Measurements from ENCODE around the gene EPB41L4B. TPM values are rescaled to one million over a fixed set of nuclear protein-coding genes. Genes with fewer than 3 reads are reported as not detected.

The EPB41L4B gene
- total and polyA plus RNA-seq, 2 of the 13 experiments (the other 11 are each of a cell fraction or from before 2014, with no cell fraction given), result 17.6 to 22.1 TPM

GRCh38 chr9:109313351-109313750 lies 7.5 kb downstream of the EPB41L4B start (continued):
- TF ChIP-seq, protein P1, sequence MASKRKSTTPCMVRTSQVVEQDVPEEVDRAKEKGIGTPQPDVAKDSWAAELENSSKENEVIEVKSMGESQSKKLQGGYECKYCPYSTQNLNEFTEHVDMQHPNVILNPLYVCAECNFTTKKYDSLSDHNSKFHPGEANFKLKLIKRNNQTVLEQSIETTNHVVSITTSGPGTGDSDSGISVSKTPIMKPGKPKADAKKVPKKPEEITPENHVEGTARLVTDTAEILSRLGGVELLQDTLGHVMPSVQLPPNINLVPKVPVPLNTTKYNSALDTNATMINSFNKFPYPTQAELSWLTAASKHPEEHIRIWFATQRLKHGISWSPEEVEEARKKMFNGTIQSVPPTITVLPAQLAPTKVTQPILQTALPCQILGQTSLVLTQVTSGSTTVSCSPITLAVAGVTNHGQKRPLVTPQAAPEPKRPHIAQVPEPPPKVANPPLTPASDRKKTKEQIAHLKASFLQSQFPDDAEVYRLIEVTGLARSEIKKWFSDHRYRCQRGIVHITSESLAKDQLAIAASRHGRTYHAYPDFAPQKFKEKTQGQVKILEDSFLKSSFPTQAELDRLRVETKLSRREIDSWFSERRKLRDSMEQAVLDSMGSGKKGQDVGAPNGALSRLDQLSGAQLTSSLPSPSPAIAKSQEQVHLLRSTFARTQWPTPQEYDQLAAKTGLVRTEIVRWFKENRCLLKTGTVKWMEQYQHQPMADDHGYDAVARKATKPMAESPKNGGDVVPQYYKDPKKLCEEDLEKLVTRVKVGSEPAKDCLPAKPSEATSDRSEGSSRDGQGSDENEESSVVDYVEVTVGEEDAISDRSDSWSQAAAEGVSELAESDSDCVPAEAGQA (IDR thresholded peaks at IDR 0.05; ENCODE audit: low read depth), result no peak
- TF ChIP-seq, protein P1 (CRISPR knock-in tag; IDR thresholded peaks at IDR 0.05; ENCODE audit: borderline replicate concordance), result no peak
- TF ChIP-seq ATRX (CRISPR knock-in tag; IDR thresholded peaks at IDR 0.05; ENCODE audit: borderline replicate concordance), result no peak
- TF ChIP-seq ZBTB37 (CRISPR knock-in tag; IDR thresholded peaks at IDR 0.05), result no peak
- TF ChIP-seq ZNF142 (CRISPR knock-in tag; IDR thresholded peaks at IDR 0.05), result 0 out of 2 replicates have a peak, but pooled peaks have one; percentile 16
- TF ChIP-seq ZNF496 (CRISPR knock-in tag; IDR thresholded peaks at IDR 0.05; ENCODE audit: insufficient replicate concordance), result no peak
- 0 out of 2 replicates have a peak, but pooled peaks have one; percentile 14 for TF ChIP-seq FOXO1 (CRISPR knock-in tag; IDR thresholded peaks at IDR 0.05)
- peak; percentile 33 to 80; a peak in 3 of 4 replicates for TF ChIP-seq NR2F1 (CRISPR knock-in tag; IDR thresholded peaks at IDR 0.05)
- TF ChIP-seq, protein P2, sequence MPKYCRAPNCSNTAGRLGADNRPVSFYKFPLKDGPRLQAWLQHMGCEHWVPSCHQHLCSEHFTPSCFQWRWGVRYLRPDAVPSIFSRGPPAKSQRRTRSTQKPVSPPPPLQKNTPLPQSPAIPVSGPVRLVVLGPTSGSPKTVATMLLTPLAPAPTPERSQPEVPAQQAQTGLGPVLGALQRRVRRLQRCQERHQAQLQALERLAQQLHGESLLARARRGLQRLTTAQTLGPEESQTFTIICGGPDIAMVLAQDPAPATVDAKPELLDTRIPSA (CRISPR knock-in tag; IDR thresholded peaks at IDR 0.05; ENCODE audit: borderline replicate concordance), result no peak
- TF ChIP-seq NR2F2 (IDR thresholded peaks at IDR 0.05; ENCODE audit: borderline replicate concordance, low read depth), result peak; percentile 64; the same call in 1 of the 2 replicates
- TF ChIP-seq ZNF615 (CRISPR knock-in tag; IDR thresholded peaks at IDR 0.05; ENCODE audit: borderline replicate concordance), result no peak
- TF ChIP-seq GATAD2A (CRISPR knock-in tag; IDR thresholded peaks at IDR 0.05), result peak; percentile 23; the same call in 1 of the 2 replicates
- TF ChIP-seq FOXJ3 (CRISPR knock-in tag; IDR thresholded peaks at IDR 0.05; ENCODE audit: borderline replicate concordance), result no peak
- TF ChIP-seq FOXA3 (CRISPR knock-in tag; IDR thresholded peaks at IDR 0.05), result peak; percentile 28; the same call in 1 of the 2 replicates

Measured in HepG2 (cell line).